ENCODE measurements around the gene SLC35F3.
"Not testable (repeated sequence)": the region's sequence is repeated elsewhere in the genome, so short reads cannot be mapped to it uniquely, and the experiment has no call there.

SLC35F3 gene

DNA sequence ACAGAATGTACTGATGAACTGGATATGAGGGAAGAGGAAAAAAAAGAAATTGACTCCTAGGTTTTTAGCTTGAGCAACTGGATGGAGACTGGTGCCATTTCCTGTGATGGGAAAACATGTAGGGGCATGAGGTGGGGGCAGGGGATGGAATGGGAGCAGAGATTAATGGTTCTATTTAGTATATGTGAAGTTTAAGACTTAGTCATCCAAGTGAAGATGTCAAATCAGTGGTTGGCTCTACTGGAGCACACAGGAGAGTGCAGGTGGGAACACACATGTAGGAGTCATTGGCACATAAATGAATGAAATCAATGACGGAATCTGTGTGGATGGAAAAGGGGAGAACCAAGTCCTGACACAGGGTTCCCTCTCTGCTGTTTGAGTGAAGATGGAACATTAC lies 244.3 kb downstream of the SLC35F3 start:
- TF ChIP-seq, protein P1, sequence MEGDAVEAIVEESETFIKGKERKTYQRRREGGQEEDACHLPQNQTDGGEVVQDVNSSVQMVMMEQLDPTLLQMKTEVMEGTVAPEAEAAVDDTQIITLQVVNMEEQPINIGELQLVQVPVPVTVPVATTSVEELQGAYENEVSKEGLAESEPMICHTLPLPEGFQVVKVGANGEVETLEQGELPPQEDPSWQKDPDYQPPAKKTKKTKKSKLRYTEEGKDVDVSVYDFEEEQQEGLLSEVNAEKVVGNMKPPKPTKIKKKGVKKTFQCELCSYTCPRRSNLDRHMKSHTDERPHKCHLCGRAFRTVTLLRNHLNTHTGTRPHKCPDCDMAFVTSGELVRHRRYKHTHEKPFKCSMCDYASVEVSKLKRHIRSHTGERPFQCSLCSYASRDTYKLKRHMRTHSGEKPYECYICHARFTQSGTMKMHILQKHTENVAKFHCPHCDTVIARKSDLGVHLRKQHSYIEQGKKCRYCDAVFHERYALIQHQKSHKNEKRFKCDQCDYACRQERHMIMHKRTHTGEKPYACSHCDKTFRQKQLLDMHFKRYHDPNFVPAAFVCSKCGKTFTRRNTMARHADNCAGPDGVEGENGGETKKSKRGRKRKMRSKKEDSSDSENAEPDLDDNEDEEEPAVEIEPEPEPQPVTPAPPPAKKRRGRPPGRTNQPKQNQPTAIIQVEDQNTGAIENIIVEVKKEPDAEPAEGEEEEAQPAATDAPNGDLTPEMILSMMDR (IDR thresholded peaks at IDR 0.05; ENCODE audit: low read depth, low read length, missing control alignments), result no peak
- no peak for DNase-seq (ENCODE audit: extremely low read depth, low read depth)
- no peak overlapping the region for H3K4me3 ChIP-seq (replicated peaks; ENCODE audit: low read depth, low read length)

DNA sequence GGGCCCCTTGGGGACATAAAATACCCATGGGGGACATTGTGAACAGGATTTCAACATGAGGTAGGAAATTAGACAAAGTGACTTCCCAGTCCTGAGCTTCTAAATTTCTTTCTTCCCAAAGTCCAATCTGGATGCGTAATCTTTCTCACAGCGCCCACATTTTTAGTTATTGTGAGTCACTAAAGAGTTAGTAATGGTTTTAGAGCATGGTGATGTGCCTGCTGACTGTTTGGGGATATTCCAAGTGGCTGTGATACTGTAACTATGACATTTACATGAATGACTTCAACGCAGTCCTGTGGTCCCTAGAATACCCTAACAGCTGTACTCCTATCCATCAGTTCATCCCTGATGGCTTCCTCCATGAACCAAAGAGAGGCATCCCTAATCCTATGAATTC lies 244.7 kb downstream of the SLC35F3 start:
- TF ChIP-seq, protein P1 (IDR thresholded peaks at IDR 0.05; ENCODE audit: low read depth, low read length, missing control alignments), result no peak
- no peak for DNase-seq (ENCODE audit: extremely low read depth, low read depth)
- H3K4me3 ChIP-seq (replicated peaks; ENCODE audit: low read depth, low read length), result no peak overlapping the region

DNA sequence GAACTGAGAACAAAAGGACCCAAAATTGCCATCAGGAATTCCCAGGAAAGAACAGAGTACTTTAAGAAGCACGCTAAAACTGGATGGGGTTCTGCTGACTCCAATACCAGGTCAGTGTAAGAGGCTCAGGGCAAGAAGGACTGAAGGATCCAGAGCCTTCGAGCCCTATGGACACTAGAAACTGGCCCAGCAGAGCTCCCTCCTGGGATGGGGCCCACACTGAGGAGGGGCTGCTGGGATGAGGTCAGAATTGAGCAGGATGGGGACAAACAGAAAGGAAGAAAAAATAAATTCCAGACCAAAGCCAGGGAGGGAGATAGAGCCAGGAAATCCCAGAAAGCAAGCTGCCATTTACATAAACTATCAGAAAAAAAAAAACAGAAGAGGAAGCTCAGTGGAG lies 246.4 kb downstream of the SLC35F3 start:
- DNase-seq (ENCODE audit: extremely low read depth, low read depth), result no peak
- H3K4me3 ChIP-seq (replicated peaks; ENCODE audit: low read depth, low read length), result no peak overlapping the region
- TF ChIP-seq, protein P1 (IDR thresholded peaks at IDR 0.05; ENCODE audit: low read depth, low read length, missing control alignments), result no peak

DNA sequence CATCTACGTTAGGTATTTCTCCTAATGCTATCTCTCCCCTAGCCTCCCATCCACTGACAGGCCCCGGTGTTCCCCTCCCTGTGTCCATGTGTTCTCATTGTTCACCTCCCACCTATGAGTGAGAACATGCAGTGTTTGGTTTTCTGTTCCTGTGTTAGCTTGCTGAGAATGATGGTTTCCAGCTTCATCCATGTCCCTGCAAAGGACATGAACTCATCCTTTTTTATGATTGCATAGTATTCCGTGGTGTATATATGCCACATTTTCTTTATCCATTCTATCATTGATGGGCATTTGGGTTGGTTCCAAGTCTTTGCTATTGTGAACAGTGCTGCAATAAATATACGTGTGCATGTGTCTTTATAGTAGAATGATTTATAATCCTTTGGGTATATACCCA lies 247.9 kb downstream of the SLC35F3 start:
- DNase-seq (ENCODE audit: extremely low read depth, low read depth), result not testable (repeated sequence)

DNA sequence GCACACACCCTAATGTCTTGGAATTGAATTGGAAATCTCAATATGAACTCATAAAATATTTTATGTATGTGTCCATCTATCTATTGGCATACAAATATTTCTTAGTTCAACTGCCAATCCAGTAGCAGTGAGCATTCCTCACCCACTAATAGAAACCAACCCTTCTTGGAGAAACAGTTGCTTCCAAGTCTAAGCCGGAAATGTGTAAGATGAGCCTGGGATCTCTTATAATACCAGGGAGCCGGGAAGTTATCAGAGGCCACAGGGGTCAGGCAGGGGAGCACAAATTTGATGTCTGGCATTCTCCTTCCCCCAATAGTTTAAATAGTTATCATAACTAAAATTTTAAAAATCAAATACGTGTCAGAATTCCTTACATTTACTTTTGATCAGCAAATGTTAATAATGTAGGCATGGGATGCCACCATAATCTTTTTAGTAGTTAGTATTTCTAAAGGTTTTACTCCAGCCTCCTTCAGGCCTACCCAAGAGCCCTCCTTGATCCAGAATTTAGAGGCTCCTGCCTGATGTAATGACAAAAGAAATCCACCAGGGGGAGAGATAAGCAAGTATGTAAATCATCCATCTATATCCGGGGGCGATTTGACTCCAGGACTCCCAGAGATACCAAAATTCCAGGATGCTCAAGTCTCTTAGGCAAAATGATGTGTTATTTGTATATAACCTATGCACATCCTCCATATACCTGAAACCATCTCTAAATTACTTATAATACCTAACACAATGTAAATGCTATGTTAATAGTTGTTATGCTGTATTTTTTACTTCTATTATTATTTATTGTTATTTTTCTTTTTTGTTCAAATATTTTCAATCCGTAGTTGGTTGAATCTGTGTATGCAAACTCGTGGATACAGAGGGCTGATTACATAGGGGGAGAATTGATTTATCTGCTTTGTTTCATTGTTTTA lies 250.1 kb downstream of the SLC35F3 start:
- DNase-seq (ENCODE audit: extremely low read depth, low read depth), result peak; percentile 50
- TF ChIP-seq, protein P1 (IDR thresholded peaks at IDR 0.05; ENCODE audit: low read depth, low read length, missing control alignments), result peak; percentile 70
- H3K4me3 ChIP-seq (replicated peaks; ENCODE audit: low read depth, low read length), result no peak overlapping the region

More for the DNA sequence above, 247.9 kb downstream of the SLC35F3 start:
- not testable (repeated sequence) for H3K4me3 ChIP-seq (replicated peaks; ENCODE audit: low read depth, low read length)

DNA sequence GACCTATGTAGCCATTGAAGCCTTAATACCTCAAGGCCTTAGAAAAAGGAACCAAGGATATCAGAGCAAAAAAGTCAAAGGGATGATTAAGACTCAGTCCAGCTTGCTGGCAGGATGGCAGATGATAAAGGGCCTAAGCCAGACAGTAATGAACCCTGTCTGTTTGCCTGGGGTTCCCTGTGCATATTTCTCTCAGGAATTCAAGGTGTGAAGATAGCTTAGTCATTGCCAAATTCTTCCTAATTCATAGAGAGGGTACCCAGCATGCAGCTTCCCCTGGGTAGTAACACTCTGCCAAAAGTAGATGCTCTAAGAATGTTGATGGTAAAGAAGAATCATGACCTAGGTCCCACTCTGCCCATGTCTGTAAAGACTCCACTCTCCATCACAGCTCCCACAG lies 258.2 kb downstream of the SLC35F3 start:
- no peak overlapping the region for H3K4me3 ChIP-seq (replicated peaks; ENCODE audit: low read depth, low read length)
- no peak for DNase-seq (ENCODE audit: extremely low read depth, low read depth)
- TF ChIP-seq, protein P1 (IDR thresholded peaks at IDR 0.05; ENCODE audit: low read depth, low read length, missing control alignments), result no peak

DNA sequence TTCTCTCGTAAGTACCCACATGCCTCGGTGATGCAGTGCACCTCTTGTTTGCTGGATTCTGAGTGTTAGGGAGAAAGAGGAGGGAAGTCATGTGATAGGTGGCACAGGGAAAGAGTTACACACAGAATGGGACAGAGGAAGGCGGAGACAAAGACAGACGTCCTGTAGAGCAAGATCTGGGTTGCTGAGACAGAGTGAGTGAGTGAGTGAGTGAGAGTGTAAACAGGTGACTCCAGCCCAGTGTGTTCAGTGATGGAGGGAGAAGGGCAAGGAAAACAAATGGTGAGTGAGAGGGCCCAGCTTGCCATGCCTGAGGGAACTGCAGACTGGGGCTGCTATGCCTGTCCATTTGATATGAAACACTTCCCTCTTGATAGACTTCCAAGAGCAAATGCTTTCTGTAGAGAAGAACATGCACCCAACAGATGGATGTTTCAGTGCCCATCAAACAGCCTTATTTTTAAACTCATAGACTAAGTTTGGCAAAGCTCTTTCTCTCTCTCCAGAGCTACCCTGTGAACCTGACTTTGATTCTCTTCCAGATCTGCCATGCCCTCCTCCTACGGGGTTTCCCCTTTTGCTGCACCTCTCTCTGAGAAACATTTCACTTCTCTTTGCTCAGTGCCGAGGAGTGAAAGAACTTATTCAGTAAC lies 258.9 kb downstream of the SLC35F3 start:
- DNase-seq (ENCODE audit: extremely low read depth, low read depth), result no peak
- no peak overlapping the region for H3K4me3 ChIP-seq (replicated peaks; ENCODE audit: low read depth, low read length)
- TF ChIP-seq, protein P1 (IDR thresholded peaks at IDR 0.05; ENCODE audit: low read depth, low read length, missing control alignments), result no peak

Data from HFF-Myc (cell line).